Stimulated activated CD4-positive, alpha-beta T cell treated with anti-CD3 and anti-CD28 coated beads, Interleukin-4, amount 100 ng/mL, for 4 hours (primary cell): ENCODE data around the gene PYGB.

Source experiments
- DNase-seq, 2 experiments: peaks; one replicate each; pipeline ENCODE4 v3.0.0-alpha.2; 2020

PYGB gene

GRCh38 chr20:25283221-25283951, 35.5 kb downstream of the PYGB start:
- no peak for DNase-seq

- DNase-seq: no peak
Observed at GRCh38 chr20:25284131-25284601, 36.3 kb downstream of the PYGB start.

GRCh38 chr20:25285091-25285647, 37.3 kb downstream of the PYGB start:
- DNase-seq: no peak

- no peak for DNase-seq
Observed at GRCh38 chr20:25285856-25286798, 38.2 kb downstream of the PYGB start.

GRCh38 chr20:25286917-25287316, 39.0 kb downstream of the PYGB start:
- no peak for DNase-seq

- DNase-seq: no peak
Observed at GRCh38 chr20:25287631-25288290, 39.9 kb downstream of the PYGB start.

- DNase-seq: no peak
Observed at GRCh38 chr20:25288291-25289181, 40.7 kb downstream of the PYGB start.

GRCh38 chr20:25289886-25290597, 42.2 kb downstream of the PYGB start:
- no peak for DNase-seq

- DNase-seq: no peak
Observed at GRCh38 chr20:25290646-25291431, 43.0 kb downstream of the PYGB start.

- DNase-seq: no peak
Observed at GRCh38 chr20:25291432-25292133, 43.7 kb downstream of the PYGB start.

- no peak for DNase-seq
Observed at GRCh38 chr20:25292176-25292891, 44.4 kb downstream of the PYGB start.

GRCh38 chr20:25293507-25293906, 45.6 kb downstream of the PYGB start:
- DNase-seq: no peak

GRCh38 chr20:25293910-25294458, 46.1 kb downstream of the PYGB start:
- no peak for DNase-seq

- DNase-seq: peak; percentile 41 to 52
Observed at GRCh38 chr20:25294459-25295385, 46.8 kb downstream of the PYGB start.

GRCh38 chr20:25295386-25296093, 47.7 kb downstream of the PYGB start:
- DNase-seq: no peak
